Astrocyte (in vitro differentiated cells and primary cell): ENCODE results near the gene PCNX1. TPM values are rescaled to one million over a fixed set of nuclear protein-coding genes. Genes with fewer than 3 reads are reported as not detected.

Source experiments
- DNase-seq: peaks from one replicate; pipeline ENCODE4 v3.0.0-alpha.2; 2010; ENCODE audit warnings: low read depth
- FAIRE-seq: peaks from 2 replicates; lab custom pipeline; 2011; peaks lifted over from hg19 to GRCh38; lab: Jason Lieb, UNC
- H2AFZ ChIP-seq: 2 replicates; pipeline ENCODE4 v1.6.0; 2012; ENCODE audit warnings: low read depth, low read length, inconsistent platforms
- H3K27ac ChIP-seq: 2 replicates; pipeline ENCODE4 v1.5.1; 2011; ENCODE audit warnings: low read depth, low read length, inconsistent platforms
- H3K27me3 ChIP-seq: 2 replicates; pipeline ENCODE4 v1.6.0; 2011; ENCODE audit warnings: low read length, inconsistent platforms; ENCODE audit not compliant: insufficient read depth
- H3K36me3 ChIP-seq: 2 replicates; pipeline ENCODE4 v1.5.1; 2011; ENCODE audit warnings: low read length, inconsistent platforms; ENCODE audit not compliant: insufficient read depth
- H3K4me1 ChIP-seq: 2 replicates; pipeline ENCODE4 v1.5.1; 2011; ENCODE audit warnings: low read length, inconsistent platforms; ENCODE audit not compliant: insufficient read depth
- H3K4me2 ChIP-seq: 2 replicates; pipeline ENCODE4 v1.6.0; 2012; ENCODE audit warnings: low read length, inconsistent platforms
- H3K4me3 ChIP-seq: 2 replicates; pipeline ENCODE4 v1.5.1; 2011; ENCODE audit warnings: low read depth, mild to moderate bottlenecking, low read length, inconsistent platforms; ENCODE audit not compliant: insufficient read depth
- H3K79me2 ChIP-seq: 2 replicates; pipeline ENCODE4 v1.6.0; 2012; ENCODE audit warnings: mild to moderate bottlenecking, low read length, inconsistent platforms; ENCODE audit not compliant: insufficient read depth
- H3K9ac ChIP-seq: 2 replicates; pipeline ENCODE4 v1.6.0; 2012; ENCODE audit warnings: mild to moderate bottlenecking, low read length, inconsistent platforms
- H3K9me3 ChIP-seq: 2 replicates; pipeline ENCODE4 v1.5.1; 2012; ENCODE audit warnings: low read depth, mild to moderate bottlenecking, low read length, inconsistent platforms; ENCODE audit not compliant: insufficient read depth
- H4K20me1 ChIP-seq: 2 replicates; pipeline ENCODE4 v1.6.0; 2012; ENCODE audit warnings: low read length, inconsistent platforms; ENCODE audit not compliant: insufficient read depth
- H3K27ac Mint-ChIP-seq: one replicate; pipeline ENCODE4 v1.8.0; 2021; ENCODE audit warnings: mild to moderate bottlenecking, mixed read lengths; ENCODE audit not compliant: unreplicated experiment
- H3K27me3 Mint-ChIP-seq: one replicate; pipeline ENCODE4 v1.8.0; 2021; ENCODE audit warnings: low read depth, mixed read lengths; ENCODE audit not compliant: unreplicated experiment
- H3K36me3 Mint-ChIP-seq: one replicate; pipeline ENCODE4 v1.8.0; 2021; ENCODE audit warnings: low read depth, mixed read lengths; ENCODE audit not compliant: unreplicated experiment
- H3K4me1 Mint-ChIP-seq: one replicate; pipeline ENCODE4 v1.8.0; 2021; ENCODE audit warnings: low read depth, mixed read lengths; ENCODE audit not compliant: unreplicated experiment
- H3K4me3 Mint-ChIP-seq: one replicate; pipeline ENCODE4 v1.8.0; 2021; ENCODE audit warnings: mild to moderate bottlenecking, moderate library complexity, mixed read lengths; ENCODE audit not compliant: unreplicated experiment
- H3K9me3 Mint-ChIP-seq: one replicate; pipeline ENCODE4 v1.8.0; 2021; ENCODE audit warnings: mild to moderate bottlenecking, mixed read lengths; ENCODE audit not compliant: unreplicated experiment
- EZH2 ChIP-seq: IDR thresholded peaks from 2 replicates; pipeline ENCODE4 v1.6.1; 2012; ENCODE audit warnings: mild to moderate bottlenecking, low read length, inconsistent platforms; ENCODE audit not compliant: insufficient read depth
- total RNA-seq: library from RNA; stranded (reverse); gene quantifications from 2 replicates; pipeline ENCODE4 v1.2.1, GENCODE V29; 2021
- TF ChIP-seq, protein P1 (sequence below): IDR thresholded peaks from 2 replicates; pipeline ENCODE4 v1.5.1; 2011; ENCODE audit warnings: low read depth, mild to moderate bottlenecking, inconsistent platforms, low read length, moderate library complexity; ENCODE audit not compliant: insufficient read depth

Gene PCNX1
- total RNA-seq, 1 donor from 2014 or later: 91.3 TPM

DNA sequence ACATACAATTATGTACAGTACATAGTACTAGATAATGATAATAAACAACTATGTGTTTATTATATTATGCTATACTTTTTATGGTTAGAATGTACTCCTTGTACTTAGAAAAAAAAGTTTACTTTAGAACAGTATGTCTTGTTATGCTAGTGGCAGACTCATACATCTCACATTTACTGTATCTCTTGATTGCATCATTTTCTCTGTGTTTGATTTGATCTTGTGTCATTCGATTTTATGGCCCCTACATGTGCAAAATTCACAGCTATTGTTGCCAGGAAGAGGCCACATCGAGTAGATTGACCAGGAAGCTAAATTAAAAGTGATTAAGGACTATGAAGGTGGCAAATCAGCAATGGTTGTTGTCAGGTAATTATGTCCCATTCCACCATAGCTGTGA is 153.0 kb downstream of the PCNX1 start:
- no peak for TF ChIP-seq EZH2
- TF ChIP-seq, protein P1, sequence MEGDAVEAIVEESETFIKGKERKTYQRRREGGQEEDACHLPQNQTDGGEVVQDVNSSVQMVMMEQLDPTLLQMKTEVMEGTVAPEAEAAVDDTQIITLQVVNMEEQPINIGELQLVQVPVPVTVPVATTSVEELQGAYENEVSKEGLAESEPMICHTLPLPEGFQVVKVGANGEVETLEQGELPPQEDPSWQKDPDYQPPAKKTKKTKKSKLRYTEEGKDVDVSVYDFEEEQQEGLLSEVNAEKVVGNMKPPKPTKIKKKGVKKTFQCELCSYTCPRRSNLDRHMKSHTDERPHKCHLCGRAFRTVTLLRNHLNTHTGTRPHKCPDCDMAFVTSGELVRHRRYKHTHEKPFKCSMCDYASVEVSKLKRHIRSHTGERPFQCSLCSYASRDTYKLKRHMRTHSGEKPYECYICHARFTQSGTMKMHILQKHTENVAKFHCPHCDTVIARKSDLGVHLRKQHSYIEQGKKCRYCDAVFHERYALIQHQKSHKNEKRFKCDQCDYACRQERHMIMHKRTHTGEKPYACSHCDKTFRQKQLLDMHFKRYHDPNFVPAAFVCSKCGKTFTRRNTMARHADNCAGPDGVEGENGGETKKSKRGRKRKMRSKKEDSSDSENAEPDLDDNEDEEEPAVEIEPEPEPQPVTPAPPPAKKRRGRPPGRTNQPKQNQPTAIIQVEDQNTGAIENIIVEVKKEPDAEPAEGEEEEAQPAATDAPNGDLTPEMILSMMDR: no peak
- H3K27ac Mint-ChIP-seq: peak overlapping the region; percentile 16
- Histone ChIP-seq H3K9ac (no peak overlapping the region), H3K9me3 (peaks cover 2% of the 10 kb centered on the region), H3K4me2 (no peak overlapping the region), H4K20me1 (peaks cover 3% of the 10 kb centered on the region), H3K27me3 (no peaks in the 10 kb centered on the region), H3K4me1 (no peaks in the 10 kb centered on the region), H2AFZ (no peak overlapping the region), H3K36me3 (peaks cover 47% of the 10 kb centered on the region), H3K27ac (no peak overlapping the region), H3K4me3 (no peak overlapping the region), H3K79me2 (peaks cover 4% of the 10 kb centered on the region)
- H3K4me3 Mint-ChIP-seq: no peak overlapping the region
- H3K36me3 Mint-ChIP-seq: peaks cover 26% of the 10 kb centered on the region
- DNase-seq: no peak
- peaks cover 1% of the 10 kb centered on the region for H3K9me3 Mint-ChIP-seq
- H3K4me1 Mint-ChIP-seq: peaks cover 20% of the 10 kb centered on the region
- H3K27me3 Mint-ChIP-seq: no peaks in the 10 kb centered on the region
- no peak for FAIRE-seq

DNA sequence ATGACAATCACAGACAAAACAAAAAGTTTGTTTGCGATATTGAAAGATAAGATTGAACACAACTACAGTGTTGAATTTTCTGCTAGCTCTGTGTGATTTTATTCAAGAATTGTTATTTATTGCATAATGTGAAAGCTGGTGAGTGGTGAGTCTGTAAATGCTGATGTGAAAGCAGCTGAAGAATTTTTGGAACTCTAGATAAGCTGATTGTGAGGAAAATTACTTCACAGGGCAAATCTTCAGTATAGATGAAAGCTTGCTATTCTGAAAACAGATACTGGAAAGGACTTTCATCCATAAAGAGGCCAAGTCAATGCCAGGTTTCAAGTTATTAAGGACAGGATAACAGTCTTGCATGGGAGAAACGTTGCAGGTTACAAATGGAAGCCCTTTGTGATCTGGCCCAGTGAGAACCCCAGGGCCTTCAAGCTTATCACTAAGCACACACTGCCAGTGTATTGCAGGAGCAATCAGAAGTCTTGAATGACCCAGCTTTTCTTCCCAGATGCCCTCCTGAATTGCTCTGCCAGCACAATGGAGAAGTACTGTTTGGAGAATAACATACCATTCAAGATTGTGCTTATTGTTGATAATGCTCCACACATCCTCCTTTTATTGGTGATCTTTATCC is 153.7 kb downstream of the PCNX1 start:
- peaks cover 50% of the 10 kb centered on the region for H3K36me3 ChIP-seq
- FAIRE-seq: no peak

More for the DNA sequence above, 153.7 kb downstream of the PCNX1 start:
- Histone ChIP-seq H3K4me3 (no peak overlapping the region), H3K9ac (no peak overlapping the region), H2AFZ (no peak overlapping the region), H3K79me2 (peaks cover 4% of the 10 kb centered on the region), H4K20me1 (peaks cover 3% of the 10 kb centered on the region), H3K9me3 (peaks cover 2% of the 10 kb centered on the region), H3K4me2 (no peak overlapping the region), H3K4me1 (no peaks in the 10 kb centered on the region), H3K27me3 (no peaks in the 10 kb centered on the region), H3K27ac (no peak overlapping the region)
- H3K27ac Mint-ChIP-seq: peak overlapping the region; percentile 79
- H3K9me3 Mint-ChIP-seq: peaks cover 6% of the 10 kb centered on the region
- no peak for TF ChIP-seq EZH2
- TF ChIP-seq, protein P1: no peak
- DNase-seq: peak; percentile 22
- H3K4me1 Mint-ChIP-seq: peaks cover 20% of the 10 kb centered on the region
- H3K27me3 Mint-ChIP-seq: no peaks in the 10 kb centered on the region
- H3K36me3 Mint-ChIP-seq: peaks cover 31% of the 10 kb centered on the region
- no peak overlapping the region for H3K4me3 Mint-ChIP-seq
